ENCODE data around the gene COA1. TPM values are rescaled to one million over a fixed set of nuclear protein-coding genes. Genes with fewer than 3 reads are reported as not detected.

COA1 gene
- total RNA-seq, 1 donor from 2014 or later, result 55.5 TPM

DNA sequence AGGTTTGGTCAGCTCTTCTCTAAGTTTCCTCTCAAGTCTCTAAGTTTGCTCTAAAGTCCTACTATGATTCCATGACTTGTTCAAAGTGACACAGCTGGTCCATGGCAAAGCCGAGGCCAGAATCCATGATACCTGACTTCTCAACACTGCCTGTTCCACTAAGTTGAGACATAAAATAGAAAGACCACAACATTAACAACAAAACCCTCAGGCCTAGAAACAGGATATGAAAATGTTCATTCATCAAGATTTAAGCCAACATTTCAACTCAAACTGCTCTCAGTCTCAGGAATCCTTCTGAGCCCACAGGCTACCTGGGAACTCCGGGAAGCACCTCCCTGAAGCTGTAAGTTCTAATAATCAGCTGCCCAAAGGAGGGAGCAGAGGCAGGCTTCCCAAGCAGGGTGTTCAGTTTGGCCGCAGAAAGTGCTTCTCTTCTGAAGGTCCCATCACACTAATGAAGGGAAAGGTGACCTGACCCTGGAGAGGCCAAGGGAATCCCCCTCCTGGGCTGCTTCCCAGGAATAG, 83.6 kb downstream of the COA1 start:
- TF ChIP-seq, protein P1, sequence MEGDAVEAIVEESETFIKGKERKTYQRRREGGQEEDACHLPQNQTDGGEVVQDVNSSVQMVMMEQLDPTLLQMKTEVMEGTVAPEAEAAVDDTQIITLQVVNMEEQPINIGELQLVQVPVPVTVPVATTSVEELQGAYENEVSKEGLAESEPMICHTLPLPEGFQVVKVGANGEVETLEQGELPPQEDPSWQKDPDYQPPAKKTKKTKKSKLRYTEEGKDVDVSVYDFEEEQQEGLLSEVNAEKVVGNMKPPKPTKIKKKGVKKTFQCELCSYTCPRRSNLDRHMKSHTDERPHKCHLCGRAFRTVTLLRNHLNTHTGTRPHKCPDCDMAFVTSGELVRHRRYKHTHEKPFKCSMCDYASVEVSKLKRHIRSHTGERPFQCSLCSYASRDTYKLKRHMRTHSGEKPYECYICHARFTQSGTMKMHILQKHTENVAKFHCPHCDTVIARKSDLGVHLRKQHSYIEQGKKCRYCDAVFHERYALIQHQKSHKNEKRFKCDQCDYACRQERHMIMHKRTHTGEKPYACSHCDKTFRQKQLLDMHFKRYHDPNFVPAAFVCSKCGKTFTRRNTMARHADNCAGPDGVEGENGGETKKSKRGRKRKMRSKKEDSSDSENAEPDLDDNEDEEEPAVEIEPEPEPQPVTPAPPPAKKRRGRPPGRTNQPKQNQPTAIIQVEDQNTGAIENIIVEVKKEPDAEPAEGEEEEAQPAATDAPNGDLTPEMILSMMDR (IDR thresholded peaks at IDR 0.05; ENCODE audit: unreplicated experiment), result no peak
- Mint-ChIP-seq H3K4me1 (ENCODE audit: unreplicated experiment) (peaks cover 78% of the 10 kb centered on the region), H3K4me3 (ENCODE audit: unreplicated experiment) (peak overlapping the region; percentile 47), H3K27me3 (ENCODE audit: unreplicated experiment) (peaks cover 12% of the 10 kb centered on the region), H3K36me3 (ENCODE audit: low read depth, unreplicated experiment) (peaks cover 18% of the 10 kb centered on the region), H3K27ac (ENCODE audit: unreplicated experiment) (peak overlapping the region; percentile 85), H3K9me3 (ENCODE audit: unreplicated experiment) (no peaks in the 10 kb centered on the region)
- DNase-seq (ENCODE audit: low spot score), result no peak

DNA sequence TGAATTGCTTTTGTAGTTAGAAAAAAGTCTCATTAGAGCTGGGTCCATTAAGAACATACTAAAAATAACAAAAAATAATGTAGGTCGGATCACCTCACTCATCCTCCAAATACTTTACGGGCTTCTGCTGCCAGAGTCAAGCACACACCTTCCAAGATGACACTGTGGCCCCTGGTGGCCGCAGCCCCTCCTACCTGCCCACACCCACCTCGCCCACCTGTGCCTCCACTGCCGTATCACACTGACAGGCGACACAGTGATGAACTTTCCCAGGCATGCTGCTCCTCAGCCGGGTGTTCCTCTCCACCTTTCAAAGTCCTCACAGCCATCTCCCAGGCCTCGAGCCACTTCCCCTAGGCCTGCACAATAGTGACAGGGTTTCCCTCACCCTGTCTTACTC, 85.5 kb downstream of the COA1 start:
- no peak overlapping the region for H3K4me3 Mint-ChIP-seq (ENCODE audit: unreplicated experiment)
- H3K27ac Mint-ChIP-seq (ENCODE audit: unreplicated experiment), result peak overlapping the region; percentile 32
- no peak for DNase-seq (ENCODE audit: low spot score)

DNA sequence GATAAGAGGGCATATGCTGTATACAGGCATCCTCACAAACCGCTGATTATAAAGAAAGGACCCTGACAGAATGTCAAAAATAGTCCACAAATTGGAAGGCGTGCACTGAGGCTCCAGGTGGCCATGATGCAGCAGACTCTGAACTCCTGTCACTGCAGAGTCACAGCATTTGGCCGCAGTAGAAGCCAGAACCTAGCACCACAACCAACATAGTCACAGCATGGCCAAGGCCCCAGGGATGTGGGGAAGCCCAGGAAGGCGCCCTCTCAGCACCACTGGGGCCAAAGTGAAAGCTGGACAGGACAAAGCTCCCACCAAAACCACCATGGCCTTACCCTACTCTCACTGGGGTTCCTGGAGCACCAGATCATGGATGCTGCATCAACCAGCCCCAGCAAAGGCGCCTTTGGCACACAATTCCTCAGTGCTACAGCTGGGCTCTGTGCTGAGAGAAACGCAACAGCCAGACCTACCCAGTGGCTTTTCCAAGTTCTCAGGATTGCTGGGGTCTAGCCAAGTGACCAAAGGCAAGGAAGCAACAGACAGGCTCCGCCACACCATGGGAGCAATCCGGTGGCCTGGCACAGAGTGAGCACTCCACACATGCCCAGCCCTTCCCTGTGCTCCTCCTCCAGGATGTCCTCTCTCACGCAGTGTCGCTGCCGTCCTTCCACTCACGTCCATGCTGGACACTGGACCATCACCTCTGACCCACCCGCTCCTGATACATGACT, 86.3 kb downstream of the COA1 start:
- TF ChIP-seq, protein P1 (IDR thresholded peaks at IDR 0.05; ENCODE audit: unreplicated experiment), result no peak
- H3K27ac Mint-ChIP-seq (ENCODE audit: unreplicated experiment), result no peak overlapping the region
- peaks cover 70% of the 10 kb centered on the region for H3K4me1 Mint-ChIP-seq (ENCODE audit: unreplicated experiment)
- no peak for DNase-seq (ENCODE audit: low spot score)
- H3K9me3 Mint-ChIP-seq (ENCODE audit: unreplicated experiment), result no peaks in the 10 kb centered on the region
- H3K27me3 Mint-ChIP-seq (ENCODE audit: unreplicated experiment), result peaks cover 7% of the 10 kb centered on the region
- H3K36me3 Mint-ChIP-seq (ENCODE audit: low read depth, unreplicated experiment), result peaks cover 26% of the 10 kb centered on the region
- H3K4me3 Mint-ChIP-seq (ENCODE audit: unreplicated experiment), result no peak overlapping the region

More for the DNA sequence above, 85.5 kb downstream of the COA1 start:
- peaks cover 10% of the 10 kb centered on the region for H3K27me3 Mint-ChIP-seq (ENCODE audit: unreplicated experiment)
- H3K9me3 Mint-ChIP-seq (ENCODE audit: unreplicated experiment), result no peaks in the 10 kb centered on the region
- peaks cover 25% of the 10 kb centered on the region for H3K36me3 Mint-ChIP-seq (ENCODE audit: low read depth, unreplicated experiment)
- TF ChIP-seq, protein P1 (IDR thresholded peaks at IDR 0.05; ENCODE audit: unreplicated experiment), result no peak
- H3K4me1 Mint-ChIP-seq (ENCODE audit: unreplicated experiment), result peaks cover 74% of the 10 kb centered on the region

DNA sequence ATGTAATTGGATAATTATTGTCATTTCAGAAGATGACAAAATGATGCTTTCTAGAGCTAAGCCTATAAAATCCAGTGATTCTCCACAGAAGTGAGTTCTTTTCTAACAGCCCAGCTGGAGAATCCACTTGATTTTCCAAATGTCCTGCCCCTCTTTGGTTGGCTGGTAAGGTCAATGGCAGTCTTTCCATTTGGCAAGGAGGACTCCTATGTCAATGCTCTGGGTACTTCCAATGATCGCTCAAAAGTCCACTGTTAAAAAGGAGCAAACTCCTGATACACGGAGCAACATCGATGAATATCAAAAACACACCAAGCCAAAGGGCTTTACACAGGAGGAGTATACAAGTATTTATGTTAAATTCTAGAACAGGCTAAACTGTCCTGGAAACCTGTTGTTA, 88.6 kb downstream of the COA1 start:
- Mint-ChIP-seq H3K36me3 (ENCODE audit: low read depth, unreplicated experiment) (peaks cover 28% of the 10 kb centered on the region), H3K9me3 (ENCODE audit: unreplicated experiment) (no peaks in the 10 kb centered on the region), H3K27me3 (ENCODE audit: unreplicated experiment) (peaks cover 4% of the 10 kb centered on the region), H3K4me1 (ENCODE audit: unreplicated experiment) (peaks cover 57% of the 10 kb centered on the region), H3K27ac (ENCODE audit: unreplicated experiment) (no peak overlapping the region), H3K4me3 (ENCODE audit: unreplicated experiment) (no peak overlapping the region)
- TF ChIP-seq, protein P1 (IDR thresholded peaks at IDR 0.05; ENCODE audit: unreplicated experiment), result no peak
- no peak for DNase-seq (ENCODE audit: low spot score)

DNA sequence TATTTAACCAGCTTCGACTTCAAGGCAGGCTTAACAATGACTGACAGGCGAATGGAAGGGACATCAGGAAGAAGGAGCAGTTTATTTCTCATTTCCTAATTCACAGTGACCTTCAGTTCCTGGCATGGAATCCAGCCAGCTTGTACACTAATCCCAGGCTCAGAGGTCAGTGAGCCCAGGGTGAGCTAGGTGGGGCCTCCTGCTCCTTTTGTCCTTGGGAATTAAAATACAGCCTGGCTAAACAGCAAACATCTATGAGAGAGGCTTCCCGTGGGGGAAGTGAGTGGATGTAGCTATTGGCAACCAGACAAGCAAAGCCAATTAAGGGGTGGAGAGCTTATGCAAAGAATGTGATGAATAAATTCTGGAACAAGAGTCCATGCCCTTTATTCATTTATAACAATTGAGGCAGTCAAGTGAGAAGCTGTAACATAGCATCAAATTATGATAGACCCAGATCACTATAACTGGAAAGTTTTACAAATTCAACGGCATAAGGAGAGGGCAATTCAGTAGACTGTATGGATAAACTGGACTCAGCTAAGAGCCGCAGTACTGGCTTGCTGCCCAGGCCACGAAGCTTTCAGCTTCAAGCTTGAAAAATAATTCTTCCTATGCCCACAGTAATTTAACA, 89.3 kb downstream of the COA1 start:
- DNase-seq (ENCODE audit: low spot score), result no peak
- no peak overlapping the region for H3K4me3 Mint-ChIP-seq (ENCODE audit: unreplicated experiment)
- peaks cover 50% of the 10 kb centered on the region for H3K4me1 Mint-ChIP-seq (ENCODE audit: unreplicated experiment)
- H3K27ac Mint-ChIP-seq (ENCODE audit: unreplicated experiment), result peak overlapping the region; percentile 59
- peaks cover 28% of the 10 kb centered on the region for H3K36me3 Mint-ChIP-seq (ENCODE audit: low read depth, unreplicated experiment)
- no peaks in the 10 kb centered on the region for H3K9me3 Mint-ChIP-seq (ENCODE audit: unreplicated experiment)
- peaks cover 3% of the 10 kb centered on the region for H3K27me3 Mint-ChIP-seq (ENCODE audit: unreplicated experiment)
- TF ChIP-seq, protein P1 (IDR thresholded peaks at IDR 0.05; ENCODE audit: unreplicated experiment), result no peak
